GM12892 (cell line): Measurements from ENCODE around the gene DNAJB12.
A peak's percentile ranks its signal among the peaks of the same experiment; 100 is the strongest.
"Not testable (repeated sequence)": the region's sequence is repeated elsewhere in the genome, so short reads cannot be mapped to it uniquely, and the experiment has no call there.

Experiments
- DNase-seq: peaks from one replicate; pipeline ENCODE4 v3.0.0; 2011; ENCODE audit not compliant: insufficient read length
- FAIRE-seq: peaks from 2 replicates; lab custom pipeline; 2011; peaks lifted over from hg19 to GRCh38; lab: Jason Lieb, UNC
- POLR2A ChIP-seq: IDR thresholded peaks from 2 replicates; pipeline ENCODE4 v1.6.1; 2011; ENCODE audit warnings: low read depth, low read length, control low read depth
- POLR2AphosphoS5 ChIP-seq: IDR thresholded peaks from 2 replicates; pipeline ENCODE4 v1.6.1; 2011; ENCODE audit warnings: low read depth, low read length, control low read depth
- TAF1 ChIP-seq: IDR thresholded peaks from 2 replicates; pipeline ENCODE4 v1.6.1; 2011; ENCODE audit warnings: low read depth, mild to moderate bottlenecking, control low read depth, low read length, borderline replicate concordance

Gene DNAJB12

DNA sequence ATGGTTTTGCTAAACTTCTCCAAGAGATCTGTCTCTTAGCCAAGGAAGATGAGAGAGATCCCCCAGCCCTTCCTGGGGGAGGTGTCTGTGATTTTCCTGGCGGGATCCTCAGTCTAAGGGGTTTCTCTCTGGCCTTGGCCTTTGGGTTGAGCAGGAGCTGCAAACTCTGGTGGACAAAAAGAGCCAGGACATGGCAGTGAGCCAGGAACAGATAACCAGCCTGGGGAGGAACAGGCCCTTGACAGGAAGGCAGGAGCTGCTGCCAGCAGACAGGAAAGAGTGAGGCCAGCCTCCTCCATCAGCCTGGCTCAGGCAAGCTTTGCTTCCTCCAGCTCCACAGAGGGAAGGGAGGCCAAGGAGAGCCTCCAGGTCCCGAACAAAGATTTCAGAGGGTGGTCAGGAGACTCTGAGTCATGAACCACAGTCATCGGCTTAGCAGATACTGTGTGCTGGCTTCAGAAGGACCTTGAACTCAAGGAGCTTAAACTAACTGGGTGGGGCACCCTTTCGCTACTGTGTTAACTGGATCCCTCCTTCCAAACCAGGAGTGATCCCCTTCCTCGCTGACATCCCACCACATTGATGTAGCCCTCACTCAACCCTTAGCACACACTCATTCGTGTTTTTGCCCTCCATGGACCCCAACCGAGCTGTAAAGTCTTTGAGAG lies 46.3 kb downstream of the DNAJB12 start:
- TF ChIP-seq POLR2A (no peak), TAF1 (no peak), POLR2AphosphoS5 (no peak)
- DNase-seq: peak; percentile 16
- FAIRE-seq: no peak

DNA sequence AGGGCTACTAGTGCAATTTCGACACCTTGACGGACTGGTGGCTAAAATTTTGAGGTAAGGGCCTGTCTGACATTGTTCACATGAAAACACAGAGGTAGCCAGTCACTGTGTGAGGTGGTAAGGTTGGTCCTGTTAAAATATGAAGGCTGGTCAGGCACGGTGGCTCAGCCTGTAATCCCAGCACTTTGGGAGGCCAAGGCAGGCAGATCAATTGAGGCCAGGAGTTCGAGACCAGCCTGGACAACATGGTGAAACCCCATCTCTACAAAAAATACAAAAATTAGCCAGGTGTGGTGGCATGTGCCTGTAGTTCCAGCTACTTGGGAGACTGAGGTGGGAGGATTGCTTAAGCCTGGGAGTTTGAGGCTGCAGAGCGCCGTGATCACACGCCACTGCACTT lies 47.0 kb downstream of the DNAJB12 start:
- not testable (repeated sequence) for DNase-seq, FAIRE-seq

DNA sequence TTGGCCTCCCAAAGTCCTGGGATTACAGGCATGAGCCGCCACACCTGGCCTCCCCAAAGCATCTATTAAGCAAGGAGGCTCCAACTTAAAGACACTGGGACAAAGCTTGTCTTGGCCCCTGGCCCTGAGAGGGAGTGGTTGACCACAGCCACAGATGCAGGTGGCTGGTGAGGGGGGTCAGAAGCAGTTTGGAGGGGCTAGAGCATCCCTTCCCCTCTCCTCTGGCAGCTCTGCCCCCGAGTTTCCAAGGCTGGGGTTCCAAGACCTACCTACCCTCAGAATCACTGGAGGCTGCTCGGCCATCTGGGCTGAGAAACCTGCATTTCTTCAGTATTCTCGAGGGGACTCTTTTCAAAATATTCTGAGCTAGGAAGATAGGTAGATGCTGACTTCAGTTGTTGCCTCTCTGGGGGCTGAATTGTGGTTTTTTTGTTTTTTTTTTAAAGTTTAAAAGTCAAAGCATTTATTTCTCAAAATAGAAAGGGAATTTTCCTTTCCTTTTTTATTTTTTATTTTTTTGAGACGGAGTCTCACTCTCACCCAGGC lies 48.4 kb downstream of the DNAJB12 start:
- DNase-seq (peak; percentile 4), FAIRE-seq (no peak)
- TF ChIP-seq TAF1 (no peak), POLR2AphosphoS5 (no peak), POLR2A (no peak)

DNA sequence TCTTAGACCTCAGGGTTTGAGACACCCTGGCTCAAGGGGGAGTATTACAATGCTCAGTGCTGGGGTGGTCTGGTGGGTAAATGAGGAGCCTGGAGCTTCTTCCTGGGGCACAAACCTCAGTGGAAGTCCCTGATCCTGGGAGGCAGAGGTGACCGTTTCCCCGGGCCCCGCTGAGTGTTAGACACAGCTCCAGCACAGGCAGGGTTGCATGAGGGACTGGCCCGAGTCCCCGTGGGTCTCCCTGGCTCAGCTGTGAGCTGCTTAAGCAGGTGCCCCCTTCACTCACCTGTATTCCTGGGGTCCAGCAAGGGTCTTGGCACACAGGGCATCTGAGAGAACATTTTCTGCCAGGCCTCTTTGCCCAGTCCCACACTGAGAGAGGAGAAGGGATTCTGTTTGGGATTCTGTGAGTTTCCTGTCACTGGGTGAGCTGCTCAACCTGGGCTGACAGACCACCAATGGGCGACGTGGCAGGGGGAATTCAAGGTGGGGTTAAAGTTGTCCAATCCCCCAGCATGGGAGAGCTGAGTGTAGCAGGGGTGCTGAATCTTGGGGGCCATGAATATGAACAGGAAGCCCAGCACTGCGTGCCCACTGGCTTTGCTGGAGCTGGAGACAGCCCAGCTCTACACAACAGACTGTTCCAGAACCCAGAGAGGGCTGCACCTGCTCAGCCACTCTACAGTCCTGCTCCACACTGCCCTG lies 51.1 kb downstream of the DNAJB12 start:
- FAIRE-seq (no peak), DNase-seq (no peak)
- TF ChIP-seq POLR2AphosphoS5: no peak
- no peak for TF ChIP-seq TAF1
- TF ChIP-seq POLR2A: no peak

DNA sequence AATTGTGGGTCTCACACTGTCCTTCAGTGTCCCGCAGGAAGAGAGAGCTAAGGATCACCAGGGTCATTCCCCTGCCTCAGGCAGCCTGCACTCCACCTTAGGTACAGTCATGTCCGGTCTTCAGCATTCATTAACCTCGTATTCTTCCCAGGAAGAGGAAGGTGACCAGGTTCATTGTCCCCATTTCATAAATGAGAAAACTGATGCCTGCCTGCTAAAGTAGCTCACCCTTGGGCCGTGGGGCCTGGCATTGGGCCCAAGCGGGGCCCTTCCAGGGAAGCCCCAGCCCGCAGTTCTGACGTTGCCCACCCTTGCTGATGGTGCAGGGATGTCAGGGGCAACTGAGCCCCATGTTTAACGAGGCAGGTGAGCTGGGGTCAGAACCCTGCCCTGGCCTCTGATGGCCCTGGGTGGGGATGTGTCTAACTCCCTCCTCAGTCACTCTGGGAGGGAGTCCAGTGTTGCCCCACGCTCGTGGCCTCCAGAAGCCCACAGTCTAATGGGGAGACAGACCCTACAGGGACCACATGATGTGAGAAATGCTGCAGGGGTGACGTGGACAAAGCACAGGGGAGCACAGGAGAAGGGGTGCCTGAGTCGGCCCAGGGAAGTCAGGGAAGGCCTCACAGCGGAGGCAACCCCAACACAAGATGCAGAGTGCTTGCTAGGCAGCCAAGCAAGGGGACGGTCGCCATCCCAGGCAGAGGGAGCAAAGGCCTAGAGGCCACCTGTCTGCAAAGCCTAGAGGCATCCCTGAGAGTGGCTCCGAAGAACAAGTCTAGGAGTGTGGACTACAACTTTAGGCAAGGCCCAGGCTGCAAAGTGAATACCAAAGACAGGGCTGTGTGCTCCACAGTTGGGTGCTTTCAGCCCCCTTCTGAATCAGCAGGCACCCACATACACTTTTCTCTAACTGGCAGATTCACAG lies 55.9 kb downstream of the DNAJB12 start:
- FAIRE-seq (no peak), DNase-seq (no peak)
- no peak for TF ChIP-seq POLR2AphosphoS5
- no peak for TF ChIP-seq TAF1
- TF ChIP-seq POLR2A: no peak

DNA sequence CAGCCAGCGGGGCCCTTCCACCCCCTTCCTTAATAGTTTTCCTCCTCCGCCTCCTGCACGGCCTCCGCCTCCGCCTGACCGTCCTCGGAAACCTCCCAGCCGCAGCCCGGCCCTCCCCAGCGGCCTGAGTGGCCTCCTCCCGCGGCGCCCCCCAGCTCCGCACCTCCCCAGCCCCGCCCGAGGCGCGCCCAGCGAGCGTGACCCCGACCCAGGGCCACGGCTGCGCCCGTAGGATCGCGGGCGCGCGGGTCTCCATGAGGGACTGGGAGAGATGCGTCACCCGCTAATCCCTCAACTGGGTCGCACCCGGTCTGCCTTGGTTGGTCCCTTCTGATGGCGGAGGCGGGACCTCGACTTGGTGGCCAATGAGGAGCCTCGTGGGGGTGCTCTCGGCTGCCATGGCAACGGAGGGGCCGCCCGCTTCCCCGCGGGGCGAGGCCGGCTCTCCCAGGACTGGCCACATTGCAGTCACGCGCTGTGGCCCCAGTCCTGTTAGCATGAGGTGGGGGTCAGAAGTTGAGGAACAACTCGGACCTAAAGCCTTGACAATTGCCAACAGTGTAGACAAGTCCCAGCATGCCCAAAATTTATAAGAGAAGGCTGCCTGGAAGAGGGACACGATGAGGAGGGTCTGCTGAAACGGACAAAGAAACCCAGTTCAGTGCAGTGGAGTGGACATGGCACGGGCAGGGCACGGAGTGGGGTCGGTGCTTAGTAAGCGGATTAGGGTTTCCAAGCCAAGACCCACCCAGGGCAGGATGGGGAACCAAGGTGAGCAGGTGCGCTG lies 56.7 kb downstream of the DNAJB12 start:
- no peak for FAIRE-seq
- DNase-seq: peak; percentile 84
- TF ChIP-seq TAF1 (peak; percentile 71), POLR2AphosphoS5 (peak; percentile 10; the same call in 1 of the 2 replicates), POLR2A (peak; percentile 64)

DNA sequence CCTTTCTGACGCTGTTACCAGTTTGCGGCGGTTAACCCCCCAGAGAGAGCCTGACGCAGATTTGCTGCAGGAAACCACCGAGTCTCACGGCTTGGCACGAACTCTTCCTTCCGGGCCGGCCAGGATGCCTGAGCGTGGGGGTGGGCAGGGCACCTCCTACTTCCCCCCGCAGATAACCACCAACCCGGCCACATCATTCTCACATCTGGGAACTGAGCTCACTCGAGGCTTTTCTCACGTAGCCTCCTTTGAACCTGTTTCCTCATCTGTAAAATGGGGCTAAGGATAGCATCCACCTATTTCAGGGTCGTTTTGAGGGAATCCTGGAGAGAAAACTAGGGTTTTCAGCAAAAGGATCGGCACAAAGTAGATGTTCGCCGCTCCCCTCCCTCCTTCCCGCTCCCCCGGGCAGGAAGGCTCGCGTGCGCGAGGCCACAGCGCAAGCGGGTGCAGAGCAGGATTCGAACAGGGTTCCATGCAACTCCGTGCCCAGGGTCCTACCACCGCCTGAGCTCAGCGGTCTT lies 57.4 kb downstream of the DNAJB12 start:
- FAIRE-seq: peak; percentile 96
- TF ChIP-seq POLR2AphosphoS5 (peak; percentile 89), POLR2A (peak; percentile 89), TAF1 (peak; percentile 51; the same call in 1 of the 2 replicates)
- DNase-seq: no peak

DNA sequence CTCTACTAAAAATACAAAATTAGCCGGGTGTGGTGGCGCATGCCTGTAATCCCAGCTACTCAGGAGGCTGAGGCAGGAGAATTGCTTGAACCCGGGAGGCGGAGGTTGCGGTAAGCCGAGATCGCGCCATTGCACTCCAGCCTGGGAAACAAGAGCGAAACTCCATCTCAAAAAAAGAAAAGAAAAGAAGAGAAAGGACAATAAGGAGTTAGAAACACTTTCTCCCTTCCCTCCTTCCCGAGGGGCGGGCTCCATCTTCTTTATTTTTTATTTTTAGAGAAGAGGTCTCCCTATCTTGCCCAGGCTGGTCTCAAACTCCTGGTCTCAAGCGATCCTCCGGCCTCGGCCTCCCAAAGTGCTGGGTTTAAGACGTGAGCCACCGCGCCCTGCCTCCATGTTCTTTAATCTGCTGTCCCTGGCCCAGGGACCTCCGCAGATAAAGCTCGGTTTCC lies 57.9 kb downstream of the DNAJB12 start:
- not testable (repeated sequence) for FAIRE-seq, DNase-seq

DNA sequence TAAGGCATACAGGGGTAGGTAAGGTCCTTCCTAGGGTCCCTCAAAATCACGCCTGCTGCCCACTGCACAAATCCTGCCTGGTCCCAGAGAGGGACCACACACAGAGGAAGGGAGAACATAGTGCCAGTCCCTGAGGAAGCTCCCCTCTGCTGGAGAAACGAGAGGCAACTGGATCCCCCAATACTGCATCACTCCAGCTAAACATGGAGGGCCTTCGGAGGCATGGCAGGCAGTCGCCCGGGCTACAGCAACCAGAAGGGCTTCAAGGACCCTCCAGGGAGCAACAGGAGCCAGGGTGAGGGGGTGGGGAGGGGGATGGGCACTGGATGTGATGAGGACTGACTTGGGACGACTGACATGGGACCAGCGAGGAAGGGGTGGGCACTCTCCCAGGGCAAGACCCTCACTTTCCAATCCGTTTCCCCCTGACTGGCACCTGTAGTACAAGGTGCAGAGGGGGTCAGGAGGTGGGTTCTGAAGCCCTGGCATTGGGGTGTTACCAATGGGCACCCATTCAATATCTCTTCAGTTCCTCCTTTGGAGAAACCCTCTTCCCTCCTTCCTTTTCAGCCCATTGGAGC lies 59.3 kb downstream of the DNAJB12 start:
- TF ChIP-seq TAF1 (no peak), POLR2AphosphoS5 (no peak), POLR2A (no peak; the same call in 1 of the 2 replicates)
- no peak for FAIRE-seq
- DNase-seq: no peak

DNA sequence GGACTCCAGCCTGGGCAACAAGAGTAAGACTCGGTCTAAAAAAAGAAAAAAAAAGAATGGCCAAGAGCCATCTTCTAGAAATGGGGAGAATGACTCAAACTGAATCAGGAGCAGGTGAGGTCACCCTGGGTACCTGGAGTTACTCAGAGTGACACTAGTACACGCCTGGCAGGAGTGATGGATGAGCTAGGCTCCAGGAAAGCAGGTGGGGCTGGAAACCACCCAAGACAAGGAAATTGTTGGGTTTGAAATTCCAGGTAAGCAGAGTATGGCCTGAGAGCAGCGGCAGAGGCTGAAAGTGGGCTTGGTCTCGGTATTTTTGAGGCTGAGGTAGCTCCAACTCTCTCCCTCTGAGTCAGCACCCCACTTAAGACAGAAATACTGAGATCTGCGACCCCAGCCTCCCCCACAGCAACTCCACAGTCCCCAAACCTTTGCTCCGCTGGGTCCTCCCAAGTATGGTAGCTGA lies 62.5 kb downstream of the DNAJB12 start:
- DNase-seq: no peak
- TF ChIP-seq POLR2AphosphoS5 (no peak), POLR2A (no peak), TAF1 (no peak)
- no peak for FAIRE-seq
